GM12878 (cell line): ENCODE results near the gene MCM3AP.

Experiments used
- CBX3 ChIP-seq: fragments of 200-600 bp; sonication (generic); IDR thresholded peaks from 2 replicates; pipeline ENCODE4 v1.6.1; 2016; ENCODE audit warnings: low read depth, borderline replicate concordance
- EP300 ChIP-seq, 2 experiments: fragments of 150-350 bp in 1 of 2; IDR thresholded peaks; 2 replicates each; pipeline ENCODE4 v1.6.1; 2011 to 2012; ENCODE audit warnings: low read depth in 2 of 2, low read length in 2 of 2, borderline replicate concordance in 1 of 2, improper control_type of control experiment in 1 of 2, inconsistent platforms in 1 of 2; ENCODE audit not compliant: control insufficient read depth in 1 of 2
- EZH2 ChIP-seq: IDR thresholded peaks from 2 replicates; pipeline ENCODE4 v1.6.1; 2012; ENCODE audit warnings: low read depth, mild to moderate bottlenecking, control low read depth, inconsistent platforms, low read length, borderline replicate concordance; ENCODE audit not compliant: control insufficient read depth
- MXI1 ChIP-seq: fragments of 150-350 bp; IDR thresholded peaks from 2 replicates; pipeline ENCODE4 v1.6.1; 2011; ENCODE audit warnings: low read depth, mild to moderate bottlenecking, inconsistent platforms, low read length, improper control_type of control experiment
- NRF1 ChIP-seq: conservative IDR thresholded peaks from 2 replicates; pipeline ENCODE4 v1.6.1; 2011; ENCODE audit warnings: mild to moderate bottlenecking, low read depth, low read length, improper control_type of control experiment
- POLR2A ChIP-seq: IDR thresholded peaks from 2 replicates; pipeline ENCODE4 v1.6.1; 2011; ENCODE audit warnings: low read depth, mild to moderate bottlenecking, low read length
- SIN3A ChIP-seq: IDR thresholded peaks from 2 replicates; pipeline ENCODE4 v1.6.1; 2012; ENCODE audit warnings: low read depth, low read length, improper control_type of control experiment
- TCF12 ChIP-seq: IDR thresholded peaks from 2 replicates; pipeline ENCODE4 v1.6.1; 2011; ENCODE audit warnings: low read depth, mild to moderate bottlenecking, low read length
- TF ChIP-seq, protein P1 (sequence below), 3 experiments: IDR thresholded peaks in 2 of 3; conservative IDR thresholded peaks in 1 of 3; 2 replicates each; pipeline ENCODE4 v1.5.1; 2011; ENCODE audit warnings: low read depth in 3 of 3, low read length in 3 of 3, mild to moderate bottlenecking in 3 of 3, control low read depth in 2 of 3, moderate library complexity in 2 of 3, inconsistent platforms in 1 of 3, mixed read lengths in 1 of 3; ENCODE audit not compliant: control insufficient read depth in 2 of 3, insufficient read depth in 1 of 3; ENCODE audit errors: extremely low read depth in 1 of 3
- TF ChIP-seq, protein P2 (sequence below): IDR thresholded peaks from 2 replicates; pipeline ENCODE4 v1.6.1; 2012; ENCODE audit warnings: low read depth, low read length, improper control_type of control experiment
- TF ChIP-seq, protein P3 (sequence below): IDR thresholded peaks from 2 replicates; pipeline ENCODE4 v1.6.1; 2011; ENCODE audit warnings: mild to moderate bottlenecking, low read depth, low read length, moderate library complexity; ENCODE audit not compliant: insufficient replicate concordance

DNA sequence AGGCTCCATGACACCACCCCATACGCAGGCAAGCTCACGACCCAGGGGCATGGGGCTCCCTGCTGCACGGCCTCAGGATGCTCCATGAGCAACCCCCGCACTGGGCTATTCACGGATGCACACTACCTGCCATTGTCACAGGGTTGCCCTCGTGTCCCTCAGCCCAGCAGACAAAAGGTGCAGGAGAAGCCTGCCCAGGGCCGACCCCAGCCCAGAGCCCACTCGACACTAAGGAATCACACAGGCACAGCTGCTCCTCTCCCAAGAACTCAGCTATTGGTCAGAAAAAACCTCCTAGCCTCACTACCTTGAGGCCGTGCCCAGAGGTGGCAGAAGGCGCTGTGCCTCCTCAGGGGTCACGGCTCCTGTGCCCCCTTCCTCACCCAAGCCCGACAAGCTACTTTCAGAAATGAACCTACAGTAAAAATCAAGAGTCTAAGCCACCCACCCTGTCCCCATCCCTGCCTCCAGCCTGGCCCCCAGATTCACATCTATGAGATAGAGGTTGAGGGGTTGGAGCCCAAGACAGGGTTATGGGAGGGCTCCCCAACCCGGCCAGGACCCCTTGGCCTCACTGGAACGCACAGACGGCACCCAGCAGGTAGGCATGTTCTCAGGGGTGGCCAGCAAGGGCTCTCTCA lies 94.8 kb downstream of the MCM3AP start:
- TF ChIP-seq EZH2, result no peak
- TF ChIP-seq POLR2A, result no peak
- no peak for TF ChIP-seq TCF12
- TF ChIP-seq, protein P1, sequence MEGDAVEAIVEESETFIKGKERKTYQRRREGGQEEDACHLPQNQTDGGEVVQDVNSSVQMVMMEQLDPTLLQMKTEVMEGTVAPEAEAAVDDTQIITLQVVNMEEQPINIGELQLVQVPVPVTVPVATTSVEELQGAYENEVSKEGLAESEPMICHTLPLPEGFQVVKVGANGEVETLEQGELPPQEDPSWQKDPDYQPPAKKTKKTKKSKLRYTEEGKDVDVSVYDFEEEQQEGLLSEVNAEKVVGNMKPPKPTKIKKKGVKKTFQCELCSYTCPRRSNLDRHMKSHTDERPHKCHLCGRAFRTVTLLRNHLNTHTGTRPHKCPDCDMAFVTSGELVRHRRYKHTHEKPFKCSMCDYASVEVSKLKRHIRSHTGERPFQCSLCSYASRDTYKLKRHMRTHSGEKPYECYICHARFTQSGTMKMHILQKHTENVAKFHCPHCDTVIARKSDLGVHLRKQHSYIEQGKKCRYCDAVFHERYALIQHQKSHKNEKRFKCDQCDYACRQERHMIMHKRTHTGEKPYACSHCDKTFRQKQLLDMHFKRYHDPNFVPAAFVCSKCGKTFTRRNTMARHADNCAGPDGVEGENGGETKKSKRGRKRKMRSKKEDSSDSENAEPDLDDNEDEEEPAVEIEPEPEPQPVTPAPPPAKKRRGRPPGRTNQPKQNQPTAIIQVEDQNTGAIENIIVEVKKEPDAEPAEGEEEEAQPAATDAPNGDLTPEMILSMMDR (IDR thresholded peaks at IDR 0.05 in 2 of 3, conservative IDR thresholded peaks at IDR 0.05 in 1 of 3; ENCODE audit: control insufficient read depth in 2 of 3, extremely low read depth in 1 of 3, insufficient read depth in 1 of 3, low read depth in 3 of 3, low read length in 3 of 3), result no peak
- no peak for TF ChIP-seq NRF1
- TF ChIP-seq EP300 (IDR thresholded peaks at IDR 0.05; ENCODE audit: borderline replicate concordance in 1 of 2, control insufficient read depth in 1 of 2, low read depth in 2 of 2, low read length in 2 of 2), result no peak
- TF ChIP-seq CBX3, result no peak
- no peak for TF ChIP-seq SIN3A
- TF ChIP-seq, protein P2, sequence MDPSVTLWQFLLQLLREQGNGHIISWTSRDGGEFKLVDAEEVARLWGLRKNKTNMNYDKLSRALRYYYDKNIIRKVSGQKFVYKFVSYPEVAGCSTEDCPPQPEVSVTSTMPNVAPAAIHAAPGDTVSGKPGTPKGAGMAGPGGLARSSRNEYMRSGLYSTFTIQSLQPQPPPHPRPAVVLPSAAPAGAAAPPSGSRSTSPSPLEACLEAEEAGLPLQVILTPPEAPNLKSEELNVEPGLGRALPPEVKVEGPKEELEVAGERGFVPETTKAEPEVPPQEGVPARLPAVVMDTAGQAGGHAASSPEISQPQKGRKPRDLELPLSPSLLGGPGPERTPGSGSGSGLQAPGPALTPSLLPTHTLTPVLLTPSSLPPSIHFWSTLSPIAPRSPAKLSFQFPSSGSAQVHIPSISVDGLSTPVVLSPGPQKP, result no peak
- TF ChIP-seq, protein P3, sequence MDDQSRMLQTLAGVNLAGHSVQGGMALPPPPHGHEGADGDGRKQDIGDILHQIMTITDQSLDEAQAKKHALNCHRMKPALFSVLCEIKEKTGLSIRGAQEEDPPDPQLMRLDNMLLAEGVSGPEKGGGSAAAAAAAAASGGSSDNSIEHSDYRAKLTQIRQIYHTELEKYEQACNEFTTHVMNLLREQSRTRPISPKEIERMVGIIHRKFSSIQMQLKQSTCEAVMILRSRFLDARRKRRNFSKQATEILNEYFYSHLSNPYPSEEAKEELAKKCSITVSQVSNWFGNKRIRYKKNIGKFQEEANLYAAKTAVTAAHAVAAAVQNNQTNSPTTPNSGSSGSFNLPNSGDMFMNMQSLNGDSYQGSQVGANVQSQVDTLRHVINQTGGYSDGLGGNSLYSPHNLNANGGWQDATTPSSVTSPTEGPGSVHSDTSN, result no peak
- TF ChIP-seq MXI1, result no peak
